ENCODE data around the gene NBEA. TPM values are rescaled to one million over a fixed set of nuclear protein-coding genes. Genes with fewer than 3 reads are reported as not detected.

Gene NBEA
- total and polyA plus RNA-seq, 12 donors, result 3.1 to 19.7 (median 14.2) TPM

DNA sequence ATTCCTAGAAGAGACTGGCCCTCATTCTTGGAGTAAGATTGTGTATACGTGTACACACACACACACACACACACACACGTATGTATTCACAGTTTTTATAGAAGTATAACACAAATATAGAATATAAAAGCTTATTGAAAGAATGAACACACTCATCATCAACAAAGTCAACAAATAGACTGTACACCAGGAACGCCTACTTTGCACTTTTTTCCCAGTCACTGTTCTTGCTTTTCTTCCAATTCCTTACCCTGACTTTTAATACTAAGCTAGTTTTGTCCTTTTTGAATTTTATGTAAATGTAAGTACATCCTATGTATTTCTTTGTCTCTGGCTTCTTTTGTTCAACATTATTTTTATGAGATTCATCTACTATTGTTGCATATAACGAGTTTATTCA is 269.9 kb downstream of the NBEA start:
- intact Hi-C loops (cut with DNase I), result no loop called here
- WGBS, 4 donors, result 90 to 96% (median 94%) methylated on average over 4 of the region's 4 CpGs

DNA sequence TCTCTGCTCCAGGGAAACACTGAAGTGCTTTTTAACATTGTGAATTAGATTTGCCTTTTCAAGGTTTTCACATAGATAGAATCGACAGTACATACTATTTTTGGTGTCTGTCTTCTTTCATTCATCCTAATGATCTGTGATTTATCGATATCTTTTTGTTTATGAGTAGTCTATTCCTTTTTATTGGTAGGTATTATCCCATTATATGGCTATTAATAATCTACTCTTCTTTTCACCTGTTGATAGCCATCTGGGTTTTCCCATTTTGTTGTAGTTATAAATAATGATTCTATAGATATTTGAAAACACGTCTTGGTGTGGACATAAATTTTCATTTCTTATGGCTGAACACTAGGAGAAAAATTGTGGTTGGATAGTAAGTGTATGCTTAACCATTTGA is 271.8 kb downstream of the NBEA start:
- TF ChIP-seq CTCF (IDR thresholded peaks at IDR 0.05), result no peak
- TF ChIP-seq POLR2A (IDR thresholded peaks at IDR 0.05), result no peak
- Histone ChIP-seq H3K9me3 (replicated peaks in 1 of 3) (peaks cover 0 to 7% (median 0%) of the 10 kb centered on the region in 3 donors), H3K4me3 (no peak overlapping the region), H3K27me3 (no peaks in the 10 kb centered on the region), H3K36me3 (replicated peaks in 1 of 2) (no peaks in the 10 kb centered on the region), H3K27ac (no peak overlapping the region), H3K4me1 (replicated peaks in 1 of 2) (no peaks in the 10 kb centered on the region)
- WGBS, 4 donors, result 84 to 89% (median 85%) methylated on average over 3 of the region's 3 CpGs
- intact Hi-C loops (cut with DNase I), result no loop called here
- no peak for DNase-seq

More for the DNA sequence above, 269.9 kb downstream of the NBEA start:
- Histone ChIP-seq H3K36me3 (replicated peaks in 1 of 2) (no peaks in the 10 kb centered on the region), H3K4me3 (no peak overlapping the region), H3K27me3 (no peaks in the 10 kb centered on the region), H3K9me3 (replicated peaks in 1 of 3) (peaks cover 0 to 7% (median 0%) of the 10 kb centered on the region in 3 donors), H3K4me1 (replicated peaks in 1 of 2) (no peaks in the 10 kb centered on the region), H3K27ac (no peak overlapping the region)
- TF ChIP-seq POLR2A (IDR thresholded peaks at IDR 0.05), result no peak
- no peak for DNase-seq

GRCh38 chr13:35216131-35216530 is 274.1 kb downstream of the NBEA start:
- Histone ChIP-seq H3K4me1 (replicated peaks in 1 of 2) (no peaks in the 10 kb centered on the region), H3K36me3 (replicated peaks in 1 of 2) (no peaks in the 10 kb centered on the region), H3K9me3 (replicated peaks in 1 of 3) (peaks cover 0 to 7% (median 0%) of the 10 kb centered on the region in 3 donors), H3K4me3 (no peak overlapping the region), H3K27ac (no peak overlapping the region), H3K27me3 (no peaks in the 10 kb centered on the region)
- DNase-seq, result no peak
- 75 to 95% (median 87%) methylated on average over 2 of the region's 2 CpGs for WGBS, 4 donors
- intact Hi-C loops (cut with DNase I), result no loop called here
- no peak for TF ChIP-seq CTCF (IDR thresholded peaks at IDR 0.05)
- no peak for TF ChIP-seq POLR2A (IDR thresholded peaks at IDR 0.05)

GRCh38 chr13:35219021-35219420 is 277.0 kb downstream of the NBEA start:
- DNase-seq, result no peak
- 61 to 67% (median 64%) methylated on average over 1 of the region's 1 CpG for WGBS, 4 donors
- Histone ChIP-seq H3K4me3 (no peak overlapping the region), H3K27me3 (no peaks in the 10 kb centered on the region), H3K36me3 (replicated peaks in 1 of 2) (no peaks in the 10 kb centered on the region), H3K4me1 (replicated peaks in 1 of 2) (no peaks in the 10 kb centered on the region), H3K9me3 (replicated peaks in 1 of 3) (peaks cover 0 to 7% (median 0%) of the 10 kb centered on the region in 3 donors), H3K27ac (no peak overlapping the region)
- no peak for TF ChIP-seq CTCF (IDR thresholded peaks at IDR 0.05)
- TF ChIP-seq POLR2A (IDR thresholded peaks at IDR 0.05), result no peak
- intact Hi-C loops (cut with DNase I), result no loop called here

- TF ChIP-seq POLR2A (IDR thresholded peaks at IDR 0.05) (no peak), CTCF (IDR thresholded peaks at IDR 0.05) (no peak)
- intact Hi-C loops (cut with DNase I), result no loop called here
- Histone ChIP-seq H3K9me3 (replicated peaks in 1 of 3) (no peaks in the 10 kb centered on the region), H3K4me1 (replicated peaks in 1 of 2) (no peaks in the 10 kb centered on the region), H3K27ac (no peak overlapping the region), H3K4me3 (no peak overlapping the region), H3K27me3 (no peaks in the 10 kb centered on the region), H3K36me3 (replicated peaks in 1 of 2) (no peaks in the 10 kb centered on the region)
- no peak for DNase-seq
- 67 to 83% (median 78%) methylated on average over 1 of the region's 1 CpG for WGBS, 4 donors
Observed at GRCh38 chr13:35225159-35225558, 283.1 kb downstream of the NBEA start.
